CD8-positive, alpha-beta memory T cell (primary cell): ENCODE measurements around the gene MCM9. TPM values are rescaled to one million over a fixed set of nuclear protein-coding genes. Genes with fewer than 3 reads are reported as not detected.

Experiments
- CTCF ChIA-PET: fragments of 350-600 bp; sonication (Branson Sonifier 250); formaldehyde crosslinking; loops from one replicate; lab custom pipeline; 2021; ENCODE audit warnings: antibody characterized with exemption; lab: Charles Lee
- POLR2A ChIA-PET: fragments of 350-600 bp; sonication (Branson Sonifier 250); formaldehyde crosslinking; loops from one replicate; lab custom pipeline; 2021; ENCODE audit warnings: antibody characterized with exemption; lab: Charles Lee
- DNase-seq, 5 donors: peaks; one replicate each; pipeline versions ENCODE4 v3.0.0 to v3.0.0-alpha.2; 2020 to 2022; ENCODE audit warnings: mixed read lengths in 1 of 5
- H3K27ac ChIP-seq: one replicate; pipeline ENCODE4 v1.7.0; 2013; ENCODE audit warnings: low read depth, mild to moderate bottlenecking, low read length, moderate library complexity
- H3K27me3 ChIP-seq: 2 replicates; pipeline ENCODE4 v1.7.0; 2013; ENCODE audit warnings: low read length, mild to moderate bottlenecking; ENCODE audit not compliant: insufficient read depth, poor library complexity, severe bottlenecking
- H3K36me3 ChIP-seq: 2 replicates; pipeline ENCODE4 v1.7.0; 2013; ENCODE audit warnings: mild to moderate bottlenecking, low read length, moderate library complexity; ENCODE audit not compliant: insufficient read depth
- H3K4me1 ChIP-seq: 2 replicates; pipeline ENCODE4 v1.7.0; 2013; ENCODE audit warnings: mild to moderate bottlenecking, low read length, moderate library complexity; ENCODE audit not compliant: insufficient read depth
- H3K4me3 ChIP-seq: 2 replicates; pipeline ENCODE4 v1.7.0; 2013; ENCODE audit warnings: mild to moderate bottlenecking, low read length
- H3K9me3 ChIP-seq: 2 replicates; pipeline ENCODE4 v1.7.0; 2013; ENCODE audit warnings: mild to moderate bottlenecking, low read length
- H3K27ac Mint-ChIP-seq, 8 donors: one replicate each; pipeline ENCODE4 v1.8.0; 2020 to 2021; ENCODE audit warnings: mixed read lengths in 8 of 8, mild to moderate bottlenecking in 6 of 8, inconsistent platforms in 3 of 8, moderate library complexity in 3 of 8
- H3K27me3 Mint-ChIP-seq, 2 donors: one replicate each; pipeline ENCODE4 v1.8.0; 2020 to 2021; ENCODE audit warnings: mixed read lengths in 2 of 2, mild to moderate bottlenecking in 1 of 2, moderate library complexity in 1 of 2
- H3K36me3 Mint-ChIP-seq, 3 donors: one replicate each; pipeline ENCODE4 v1.8.0; 2020 to 2021; ENCODE audit warnings: mixed read lengths in 3 of 3, inconsistent platforms in 1 of 3, mild to moderate bottlenecking in 1 of 3
- H3K4me1 Mint-ChIP-seq, 3 donors: one replicate each; pipeline ENCODE4 v1.8.0; 2020 to 2021; ENCODE audit warnings: mixed read lengths in 3 of 3, inconsistent platforms in 1 of 3, mild to moderate bottlenecking in 1 of 3
- H3K4me3 Mint-ChIP-seq, 7 donors: one replicate each; pipeline ENCODE4 v1.8.0; 2020 to 2021; ENCODE audit warnings: mixed read lengths in 7 of 7, mild to moderate bottlenecking in 6 of 7, moderate library complexity in 4 of 7, inconsistent platforms in 2 of 7
- H3K9me3 Mint-ChIP-seq, 5 donors: one replicate each; pipeline ENCODE4 v1.8.0; 2020 to 2022; ENCODE audit warnings: mixed read lengths in 5 of 5, mild to moderate bottlenecking in 3 of 5, moderate library complexity in 2 of 5, inconsistent platforms in 1 of 5
- polyA plus RNA-seq: library from polyadenylated mRNA; unstranded; fragments of 300-500 nt; fragmentation: Illumina TruSeq; gene quantifications from one replicate; pipeline ENCODE4 v1.2.3, GENCODE V29; 2021
- total RNA-seq, 2 experiments: library from RNA; stranded (reverse); gene quantifications; one replicate each; pipeline ENCODE4 v1.2.3, GENCODE V29; 2021

The MCM9 gene
- total and polyA plus RNA-seq, 3 experiments from 2014 or later = 18.0 to 25.2 (median 21.3) TPM

DNA sequence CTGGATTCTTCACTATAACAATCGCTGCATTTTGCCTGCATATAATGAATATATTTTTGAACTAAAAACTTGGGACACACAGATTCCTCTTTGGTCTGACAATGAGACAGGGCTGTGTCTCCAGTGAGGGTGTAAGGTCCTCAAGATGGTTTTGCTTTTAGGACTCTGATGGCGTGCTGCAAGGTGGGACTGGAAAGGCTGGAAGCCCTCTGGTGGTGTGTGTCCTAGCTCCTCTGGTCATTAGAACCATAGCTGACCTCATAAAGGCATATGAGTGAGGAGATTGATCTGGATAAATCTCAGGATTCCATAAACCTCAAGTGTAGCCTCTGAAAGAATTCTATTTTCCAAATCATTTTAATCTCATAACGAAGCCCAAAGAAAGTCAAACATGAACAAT lies 149.4 kb downstream of the MCM9 start:
- no peaks in the 10 kb centered on the region for H3K9me3 Mint-ChIP-seq
- peak overlapping the region in 3 of 8 donors; percentile 22 to 77 (median 26) for H3K27ac Mint-ChIP-seq
- no peak for DNase-seq
- H3K27me3 ChIP-seq = no peaks in the 10 kb centered on the region
- H3K9me3 ChIP-seq = no peaks in the 10 kb centered on the region
- H3K4me3 Mint-ChIP-seq = no peak overlapping the region
- ChIA-PET CTCF (interaction anchor here (0.8 kb wide), 2 partner anchors 9 to 15 kb away, joined by 3 read pairs; no protein-coding TSS in a partner anchor), POLR2A (no interaction called here)
- H3K36me3 Mint-ChIP-seq = peaks cover 0 to 2% (median 0%) of the 10 kb centered on the region in 3 donors
- H3K27ac ChIP-seq = no peak overlapping the region
- peaks cover 15% of the 10 kb centered on the region for H3K4me1 ChIP-seq
- no peak overlapping the region for H3K4me3 ChIP-seq
- H3K27me3 Mint-ChIP-seq = peaks cover 0 to 5% of the 10 kb centered on the region in 2 donors
- H3K36me3 ChIP-seq = no peaks in the 10 kb centered on the region
- peaks cover 21 to 33% (median 32%) of the 10 kb centered on the region in 3 donors for H3K4me1 Mint-ChIP-seq

GRCh38 chr6:118784641-118785164 lies 150.3 kb downstream of the MCM9 start:
- Mint-ChIP-seq H3K27me3 (peaks cover 0 to 5% of the 10 kb centered on the region in 2 donors), H3K4me3 (no peak overlapping the region), H3K4me1 (peaks cover 21 to 29% (median 28%) of the 10 kb centered on the region in 3 donors), H3K27ac (peak overlapping the region in 2 of 8 donors; percentile 2 to 25), H3K9me3 (no peaks in the 10 kb centered on the region), H3K36me3 (peaks cover 0 to 2% (median 0%) of the 10 kb centered on the region in 3 donors)
- H3K9me3 ChIP-seq = no peaks in the 10 kb centered on the region
- H3K27me3 ChIP-seq = no peaks in the 10 kb centered on the region
- POLR2A ChIA-PET = no interaction called here
- CTCF ChIA-PET = interaction anchor here (0.6 to 0.9 kb wide), 5 partner anchors 12 to 220 kb away, joined by 3 to 5 read pairs (median 3); no protein-coding TSS in a partner anchor
- H3K27ac ChIP-seq = no peak overlapping the region
- peaks cover 15% of the 10 kb centered on the region for H3K4me1 ChIP-seq
- H3K4me3 ChIP-seq = no peak overlapping the region
- no peaks in the 10 kb centered on the region for H3K36me3 ChIP-seq
- DNase-seq = no peak

- H3K9me3 ChIP-seq = no peaks in the 10 kb centered on the region
- no peaks in the 10 kb centered on the region for H3K27me3 ChIP-seq
- no peaks in the 10 kb centered on the region for H3K36me3 Mint-ChIP-seq
- H3K27ac Mint-ChIP-seq = no peak overlapping the region
- peaks cover 0 to 5% of the 10 kb centered on the region in 2 donors for H3K27me3 Mint-ChIP-seq
- H3K4me3 ChIP-seq = no peak overlapping the region
- H3K9me3 Mint-ChIP-seq = no peaks in the 10 kb centered on the region
- CTCF ChIA-PET = interaction anchor here (0.6 to 1.0 kb wide), 5 partner anchors 12 to 219 kb away, joined by 3 to 5 read pairs (median 3); no protein-coding TSS in a partner anchor
- H3K4me3 Mint-ChIP-seq = no peak overlapping the region
- POLR2A ChIA-PET = no interaction called here
- DNase-seq = no peak
- H3K4me1 Mint-ChIP-seq = peaks cover 20 to 22% (median 21%) of the 10 kb centered on the region in 3 donors
- H3K27ac ChIP-seq = no peak overlapping the region
- peaks cover 15% of the 10 kb centered on the region for H3K4me1 ChIP-seq
- H3K36me3 ChIP-seq = no peaks in the 10 kb centered on the region
Observed at GRCh38 chr6:118783931-118784550, 150.9 kb downstream of the MCM9 start.

- Mint-ChIP-seq H3K27me3 (peaks cover 0 to 8% of the 10 kb centered on the region in 2 donors), H3K4me3 (no peak overlapping the region), H3K27ac (no peak overlapping the region), H3K9me3 (no peaks in the 10 kb centered on the region), H3K36me3 (no peaks in the 10 kb centered on the region), H3K4me1 (peaks cover 9 to 19% (median 12%) of the 10 kb centered on the region in 3 donors)
- Histone ChIP-seq H3K27me3 (no peaks in the 10 kb centered on the region), H3K4me3 (no peak overlapping the region), H3K36me3 (no peaks in the 10 kb centered on the region), H3K9me3 (no peaks in the 10 kb centered on the region), H3K27ac (no peak overlapping the region), H3K4me1 (peaks cover 6% of the 10 kb centered on the region)
- no peak for DNase-seq
- CTCF ChIA-PET = interaction anchor here (1.0 kb wide), 1 partner anchor 13 kb away, joined by 3 read pairs; no protein-coding TSS in a partner anchor
- POLR2A ChIA-PET = no interaction called here
Observed at GRCh38 chr6:118782651-118783050, 152.3 kb downstream of the MCM9 start.

DNA sequence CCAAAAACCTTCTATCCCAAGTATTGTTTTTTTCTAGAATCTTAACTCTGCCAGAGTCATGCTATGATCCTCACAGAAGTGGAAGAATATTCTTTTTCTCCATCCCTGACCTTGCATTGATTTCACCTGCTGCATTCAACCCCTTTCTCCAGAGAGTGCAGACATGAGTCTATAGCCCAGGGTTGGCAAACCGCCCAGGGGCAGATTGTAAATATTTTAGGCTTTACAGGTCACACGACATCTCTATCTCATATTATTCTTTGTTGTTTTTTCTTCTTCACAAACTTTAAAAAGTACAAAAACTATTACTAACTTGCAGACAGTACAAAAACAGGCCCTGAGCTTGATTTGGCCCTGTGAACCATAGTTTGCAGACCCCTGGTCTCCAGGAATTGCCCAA lies 153.1 kb downstream of the MCM9 start:
- no peak for DNase-seq
- Mint-ChIP-seq H3K9me3 (no peaks in the 10 kb centered on the region), H3K36me3 (no peaks in the 10 kb centered on the region), H3K27ac (peak overlapping the region in 2 of 8 donors; percentile 26 to 41), H3K4me3 (no peak overlapping the region), H3K27me3 (peaks cover 1 to 8% of the 10 kb centered on the region in 2 donors), H3K4me1 (peaks cover 11 to 19% (median 12%) of the 10 kb centered on the region in 3 donors)
- ChIA-PET POLR2A (no interaction called here), CTCF (no interaction called here)
- no peak overlapping the region for H3K27ac ChIP-seq
- peaks cover 8% of the 10 kb centered on the region for H3K4me1 ChIP-seq
- no peaks in the 10 kb centered on the region for H3K27me3 ChIP-seq
- no peaks in the 10 kb centered on the region for H3K36me3 ChIP-seq
- H3K9me3 ChIP-seq = no peaks in the 10 kb centered on the region
- H3K4me3 ChIP-seq = no peak overlapping the region

- H3K36me3 Mint-ChIP-seq = no peaks in the 10 kb centered on the region
- H3K4me1 ChIP-seq = peaks cover 16% of the 10 kb centered on the region
- H3K4me1 Mint-ChIP-seq = peaks cover 15 to 24% (median 18%) of the 10 kb centered on the region in 3 donors
- H3K9me3 Mint-ChIP-seq = no peaks in the 10 kb centered on the region
- no peak for DNase-seq
- H3K27ac ChIP-seq = no peak overlapping the region
- no peaks in the 10 kb centered on the region for H3K36me3 ChIP-seq
- H3K4me3 Mint-ChIP-seq = no peak overlapping the region
- H3K9me3 ChIP-seq = no peaks in the 10 kb centered on the region
- H3K27me3 Mint-ChIP-seq = peaks cover 1 to 8% of the 10 kb centered on the region in 2 donors
- H3K4me3 ChIP-seq = no peak overlapping the region
- ChIA-PET CTCF (interaction anchor here (0.8 to 2.7 kb wide), 5 partner anchors 16 to 215 kb away, joined by 3 to 9 read pairs (median 7); no protein-coding TSS in a partner anchor), POLR2A (interaction anchor here (0.5 kb wide), 1 partner anchor 25 kb away, joined by 3 read pairs; no protein-coding TSS in a partner anchor)
- H3K27me3 ChIP-seq = no peaks in the 10 kb centered on the region
- H3K27ac Mint-ChIP-seq = peak overlapping the region in 1 of 8 donors; percentile 36
Observed at GRCh38 chr6:118780668-118781067, 154.3 kb downstream of the MCM9 start.

GRCh38 chr6:118776607-118777549 lies 158.1 kb downstream of the MCM9 start:
- Mint-ChIP-seq H3K4me3 (peak overlapping the region in 2 of 7 donors; percentile 2 to 36), H3K27ac (peak overlapping the region; percentile 5 to 76 (median 62)), H3K27me3 (peaks cover 1 to 6% of the 10 kb centered on the region in 2 donors), H3K4me1 (peaks cover 14 to 24% (median 18%) of the 10 kb centered on the region in 3 donors), H3K9me3 (no peaks in the 10 kb centered on the region), H3K36me3 (no peaks in the 10 kb centered on the region)
- Histone ChIP-seq H3K27ac (no peak overlapping the region), H3K36me3 (no peaks in the 10 kb centered on the region), H3K9me3 (no peaks in the 10 kb centered on the region), H3K4me3 (no peak overlapping the region), H3K4me1 (peaks cover 16% of the 10 kb centered on the region), H3K27me3 (no peaks in the 10 kb centered on the region)
- DNase-seq = peak in 4 of 5 donors; percentile 32 to 70 (median 64)
- ChIA-PET POLR2A (interaction anchor here (1.5 kb wide), 1 partner anchor 126 kb away, joined by 4 read pairs; the partner anchor contains the start of gene CEP85L), CTCF (interaction anchor here (0.7 to 3.2 kb wide), 14 partner anchors 8 to 211 kb away, joined by 3 to 13 read pairs (median 4); no protein-coding TSS in a partner anchor)
